ENCODE measurements around the gene RRP1.

DNA sequence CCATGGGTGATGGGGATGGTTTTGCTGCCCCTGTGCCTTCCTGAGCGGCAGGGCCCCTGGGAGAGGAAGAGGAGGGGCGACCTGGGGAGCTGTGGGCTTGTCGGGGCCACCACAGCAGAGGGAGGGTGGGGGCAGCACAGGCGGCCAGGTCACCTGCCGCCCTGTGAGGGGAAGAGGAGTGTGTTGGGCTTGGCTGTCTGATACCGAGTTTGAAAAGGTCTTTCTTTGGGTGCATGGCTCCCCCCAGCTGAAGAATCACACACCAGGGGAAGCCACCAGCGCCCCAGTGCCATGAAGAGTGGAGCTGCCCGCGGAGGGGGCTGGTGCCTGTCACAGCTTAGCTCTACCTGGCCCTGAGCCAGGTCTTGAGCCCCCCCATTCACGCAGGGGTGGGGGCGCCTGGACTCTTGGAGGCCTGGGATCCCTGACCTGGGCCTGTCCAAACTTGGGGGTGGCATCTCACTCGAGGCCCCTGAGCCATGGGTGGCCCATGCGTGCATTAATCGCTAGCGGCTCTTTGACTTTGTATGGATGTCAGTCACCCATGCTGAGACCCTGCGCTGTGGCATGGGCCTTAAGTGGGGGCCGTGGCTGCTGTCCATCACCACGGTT is 39.6 kb upstream of the RRP1 start:
- TF ChIP-seq EZH2 (IDR thresholded peaks at IDR 0.05) (no peak), POLR2AphosphoS5 (IDR thresholded peaks at IDR 0.05; ENCODE audit: borderline replicate concordance, low read depth, low read length) (no peak)

Measured in SK-N-MC (cell line).